Activated CD4-positive, alpha-beta T cell treated with anti-CD3 and anti-CD28 coated beads for 4 hours (primary cell): ENCODE results near the gene FOXP4.
"Not testable (repeated sequence)": the region's sequence is repeated elsewhere in the genome, so short reads cannot be mapped to it uniquely, and the experiment has no call there.

ENCODE experiments used
- DNase-seq, 2 donors: peaks; one replicate each; pipeline ENCODE4 v3.0.0-alpha.2; 2020

Gene FOXP4

DNA sequence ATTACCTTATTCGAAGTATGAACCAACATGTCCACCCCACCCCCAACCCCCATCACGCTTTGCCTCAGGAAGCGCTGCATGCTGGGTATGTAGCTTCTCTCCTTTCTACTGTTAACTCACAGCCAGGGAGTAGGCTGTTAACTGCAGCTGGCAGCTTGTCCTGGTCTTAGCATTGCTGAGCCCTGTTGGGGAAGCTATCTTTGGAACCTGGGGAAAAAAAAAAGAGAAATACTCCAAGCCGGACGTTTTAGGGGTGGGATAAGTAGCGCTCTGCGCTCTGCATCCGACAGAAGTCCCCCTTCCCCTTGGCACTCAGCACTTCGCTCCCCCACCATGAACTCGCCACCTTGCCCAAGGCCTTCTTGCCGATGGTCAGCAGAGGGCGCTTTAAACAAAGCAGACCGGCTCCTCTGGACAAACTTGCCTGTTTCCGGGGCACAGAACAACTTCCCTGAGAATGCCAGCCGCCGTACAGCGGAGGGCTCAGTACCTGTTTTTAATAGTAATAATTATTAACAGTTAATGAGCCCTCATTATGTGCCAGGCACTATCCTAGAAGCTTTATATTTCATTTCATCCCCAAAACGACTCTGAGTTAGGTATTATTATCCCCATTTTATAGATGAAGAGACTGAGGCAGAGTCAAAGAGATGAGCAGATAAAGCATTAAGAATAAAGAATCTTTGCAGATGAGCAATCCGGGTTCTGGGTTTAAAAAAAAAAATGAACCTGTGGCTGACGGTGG is 56.9 kb downstream of the FOXP4 start:
- DNase-seq: peak; percentile 66 to 73

DNA sequence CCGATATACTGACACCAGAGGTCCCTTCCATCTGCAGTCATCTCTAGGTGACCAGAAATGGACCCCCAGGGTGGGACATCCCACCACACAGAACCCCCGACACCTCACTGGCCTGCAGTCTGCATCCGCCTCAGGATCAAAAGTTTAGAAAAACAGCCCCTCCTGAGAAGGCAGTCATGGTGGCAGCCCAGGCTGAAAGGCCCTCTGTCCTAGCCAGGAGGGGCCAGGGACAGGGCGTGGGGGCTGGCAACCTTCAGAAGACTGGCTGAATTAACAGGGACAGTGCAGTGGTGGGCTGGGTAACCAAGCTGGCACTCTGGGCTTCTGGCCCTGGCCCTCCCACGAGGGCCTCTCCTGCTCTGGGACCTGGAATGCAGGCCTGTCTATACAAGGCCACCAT is 57.8 kb downstream of the FOXP4 start:
- DNase-seq: no peak

GRCh38 chr6:41605649-41606048 is 59.5 kb downstream of the FOXP4 start:
- DNase-seq: no peak

DNA sequence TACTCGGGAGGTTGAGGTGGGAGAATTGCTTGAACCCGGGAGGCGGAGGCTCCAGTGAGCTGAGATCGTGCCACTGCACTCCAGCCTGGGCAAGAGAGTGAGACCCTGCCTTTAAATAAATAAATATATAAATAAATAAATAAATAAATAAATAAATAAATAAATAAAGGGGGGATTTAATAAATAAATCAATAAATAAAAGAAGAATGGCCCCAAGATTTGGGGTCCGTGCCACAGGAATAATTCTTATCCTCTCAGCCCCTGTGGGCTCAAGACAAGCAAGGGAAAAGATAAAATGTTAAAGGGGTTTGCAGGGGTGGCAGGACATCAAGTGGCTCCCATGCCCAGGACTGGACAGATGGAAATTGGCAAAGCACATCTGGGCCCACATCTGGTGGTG is 60.9 kb downstream of the FOXP4 start:
- DNase-seq: no peak

DNA sequence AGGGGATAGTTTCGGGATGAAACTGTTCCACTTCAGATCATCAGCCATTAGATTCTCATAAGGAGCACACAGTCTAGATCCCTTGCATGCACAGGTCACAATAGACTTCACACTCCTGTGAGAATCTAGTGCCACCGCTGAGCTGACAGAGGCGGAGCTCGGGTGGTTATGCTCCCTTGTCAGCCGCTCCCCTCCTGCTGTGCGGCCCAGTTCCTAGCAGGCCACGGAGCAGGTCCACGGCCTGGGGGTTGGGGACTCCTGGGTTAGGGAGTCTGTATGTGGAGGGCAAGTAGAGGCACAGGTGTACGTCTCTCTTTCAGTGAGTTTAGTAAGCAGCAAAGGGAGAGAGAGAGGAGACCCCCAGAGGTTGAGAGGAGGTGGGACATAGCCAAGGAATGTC is 61.6 kb downstream of the FOXP4 start:
- DNase-seq: no peak

DNA sequence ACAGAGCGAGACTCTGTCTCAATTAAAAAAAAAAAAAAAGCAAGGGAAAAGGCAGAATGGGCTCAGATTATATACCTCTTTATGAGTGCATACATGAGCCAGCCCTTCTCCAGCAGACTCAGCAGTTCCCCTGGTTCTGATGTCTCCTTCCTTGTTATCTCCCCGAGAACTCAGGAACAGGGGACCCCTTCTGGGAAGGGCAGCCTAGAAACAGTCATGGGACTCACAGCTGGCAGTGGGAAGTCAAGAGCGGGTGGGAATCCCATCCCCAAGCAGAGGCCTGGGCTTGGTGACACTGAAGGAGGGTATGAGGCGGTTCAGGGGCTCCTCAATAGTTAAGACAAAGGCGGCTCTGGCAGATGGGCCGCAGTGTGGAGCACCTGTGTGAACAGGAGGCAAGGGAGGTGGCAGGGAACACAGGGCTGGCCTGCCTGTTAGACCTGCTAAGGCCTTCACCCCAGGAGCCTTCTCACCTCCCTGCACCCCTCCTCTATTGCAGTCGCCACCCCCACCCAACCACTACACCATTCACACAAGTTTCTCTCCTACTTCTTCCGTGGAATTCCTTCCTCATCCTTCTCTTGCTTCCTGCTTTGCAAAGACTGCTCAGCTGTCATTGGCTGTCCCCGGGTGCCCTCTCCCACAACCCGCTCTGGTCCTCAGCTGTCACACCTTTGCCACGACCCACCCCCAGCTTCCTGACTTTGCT is 62.4 kb downstream of the FOXP4 start:
- no peak for DNase-seq

- no peak for DNase-seq
Measured at GRCh38 chr6:41614715-41615114, 68.5 kb downstream of the FOXP4 start.

DNA sequence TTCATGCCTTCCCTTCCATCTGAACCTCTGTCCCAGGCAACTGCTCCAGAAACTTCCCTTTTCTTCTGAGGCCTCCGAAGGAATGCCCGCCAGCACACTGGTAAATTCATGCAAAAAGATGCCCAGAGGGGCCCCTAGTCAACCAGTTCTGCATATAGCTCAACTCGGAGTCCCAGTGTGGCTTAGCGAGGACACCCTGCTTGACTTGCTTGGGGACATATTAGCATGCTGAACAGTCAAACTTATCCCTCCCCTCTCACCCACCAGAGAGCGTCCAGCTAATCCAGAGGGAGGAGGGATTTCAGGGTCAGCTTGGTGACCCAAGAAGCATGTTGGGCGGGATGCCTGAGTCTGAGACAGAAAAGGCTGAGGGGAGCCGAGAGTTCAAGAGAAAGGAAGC is 69.1 kb downstream of the FOXP4 start:
- no peak for DNase-seq

GRCh38 chr6:41618598-41618997 is 72.4 kb downstream of the FOXP4 start:
- no peak for DNase-seq

GRCh38 chr6:41619193-41619592 is 73.0 kb downstream of the FOXP4 start:
- not testable (repeated sequence) for DNase-seq

DNA sequence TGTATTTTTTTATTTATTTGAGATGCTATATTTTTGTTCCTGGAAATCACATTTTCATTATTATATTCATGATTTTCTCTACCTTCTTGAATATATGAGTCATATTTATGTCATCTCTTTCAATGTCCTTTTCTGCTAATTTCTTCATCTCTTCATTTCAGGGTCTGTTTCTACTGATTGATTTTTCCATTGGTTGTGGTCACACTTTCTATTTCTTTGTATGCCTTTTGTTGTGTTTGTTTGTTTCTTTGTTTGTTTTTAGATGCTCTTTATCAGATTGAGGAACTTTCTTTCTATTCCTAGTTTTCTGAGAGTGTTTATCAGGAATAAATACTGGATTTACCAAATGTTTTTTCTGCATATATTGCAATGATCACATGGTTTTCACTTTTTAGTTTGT is 75.2 kb downstream of the FOXP4 start:
- DNase-seq: no peak

DNA sequence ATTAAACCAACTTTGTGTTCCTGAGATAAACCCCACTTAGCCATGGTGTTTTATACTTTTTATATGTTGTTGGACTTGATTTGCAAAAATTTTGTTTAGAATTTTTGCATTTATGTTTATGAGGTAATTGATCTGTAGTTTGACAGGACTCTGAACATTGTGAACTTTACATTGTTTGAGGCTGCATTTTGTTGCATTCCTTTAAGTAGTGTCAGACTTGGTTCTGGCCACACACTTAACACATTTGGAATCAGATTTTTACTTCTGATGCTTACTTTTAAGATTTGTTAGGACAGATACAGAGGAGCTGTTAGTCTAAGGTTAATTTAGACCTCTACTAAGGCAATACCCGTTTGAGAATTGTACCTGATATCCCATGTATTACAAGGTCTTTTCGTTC is 75.6 kb downstream of the FOXP4 start:
- DNase-seq: no peak

GRCh38 chr6:41622206-41622988 is 76.2 kb downstream of the FOXP4 start:
- no peak for DNase-seq

DNA sequence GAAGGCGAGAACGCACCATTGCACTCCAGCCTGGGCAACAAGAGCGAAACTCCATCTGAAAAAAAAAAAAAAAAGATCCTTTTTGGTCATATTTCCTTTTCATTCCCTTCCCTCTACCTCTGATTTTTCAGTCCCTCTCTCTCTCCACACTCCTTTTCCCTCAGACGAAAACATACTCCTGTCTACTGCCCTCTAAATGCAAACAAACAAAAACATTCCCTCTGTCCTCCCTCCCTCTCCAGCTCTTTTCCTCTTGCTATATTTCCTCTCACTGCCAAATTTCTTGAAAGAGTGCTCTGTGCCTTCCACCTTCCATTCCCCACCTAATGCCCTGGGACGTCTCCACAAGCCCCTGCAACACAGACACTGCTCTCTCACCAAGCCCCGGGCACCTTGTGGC is 77.1 kb downstream of the FOXP4 start:
- DNase-seq: no peak

GRCh38 chr6:41624621-41625380 is 78.6 kb downstream of the FOXP4 start:
- no peak for DNase-seq

DNA sequence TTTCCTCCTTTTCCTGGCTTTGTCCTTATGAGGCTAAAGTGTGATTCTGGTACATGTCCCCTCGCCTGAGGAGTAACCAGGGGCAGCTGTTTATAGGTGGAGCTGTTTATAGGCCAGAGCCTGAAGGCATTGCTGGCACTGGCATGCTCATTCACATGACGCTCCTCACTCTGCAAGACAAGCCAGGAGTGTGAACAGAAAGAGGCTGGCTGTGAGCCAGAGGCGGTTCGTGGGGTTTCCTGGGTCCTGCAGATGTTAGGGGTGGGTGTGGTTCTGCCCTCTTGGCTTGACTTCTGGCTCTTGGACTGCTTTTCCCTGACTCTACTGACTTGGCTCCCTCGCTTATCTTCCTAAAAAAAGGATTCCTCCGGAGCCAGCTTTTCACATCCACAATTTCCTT is 79.3 kb downstream of the FOXP4 start:
- DNase-seq: no peak

GRCh38 chr6:41626022-41626421 is 79.8 kb downstream of the FOXP4 start:
- DNase-seq: no peak

- DNase-seq: no peak
Measured at GRCh38 chr6:41626917-41627316, 80.7 kb downstream of the FOXP4 start.

- no peak for DNase-seq
Measured at GRCh38 chr6:41629128-41629527, 82.9 kb downstream of the FOXP4 start.

DNA sequence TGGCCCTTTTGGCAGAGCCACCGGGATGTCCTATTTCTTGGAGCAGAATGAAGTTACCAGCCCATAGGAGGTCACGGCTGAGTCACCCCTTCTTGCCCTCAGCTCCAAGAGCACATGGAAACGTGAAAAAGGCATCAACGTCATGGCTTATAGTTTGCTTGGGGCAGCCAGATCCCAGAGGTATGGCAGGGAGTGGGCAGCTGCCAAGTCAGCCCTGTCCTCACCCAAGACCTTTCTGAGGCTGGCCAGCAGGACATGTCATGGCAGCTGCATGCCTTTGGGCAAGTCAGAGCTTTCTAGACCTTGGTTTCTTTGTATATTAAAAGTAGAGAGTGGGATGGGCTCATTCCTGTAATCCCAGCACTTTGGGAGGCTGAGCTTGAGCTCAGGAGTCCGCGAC is 83.9 kb downstream of the FOXP4 start:
- DNase-seq: no peak

DNA sequence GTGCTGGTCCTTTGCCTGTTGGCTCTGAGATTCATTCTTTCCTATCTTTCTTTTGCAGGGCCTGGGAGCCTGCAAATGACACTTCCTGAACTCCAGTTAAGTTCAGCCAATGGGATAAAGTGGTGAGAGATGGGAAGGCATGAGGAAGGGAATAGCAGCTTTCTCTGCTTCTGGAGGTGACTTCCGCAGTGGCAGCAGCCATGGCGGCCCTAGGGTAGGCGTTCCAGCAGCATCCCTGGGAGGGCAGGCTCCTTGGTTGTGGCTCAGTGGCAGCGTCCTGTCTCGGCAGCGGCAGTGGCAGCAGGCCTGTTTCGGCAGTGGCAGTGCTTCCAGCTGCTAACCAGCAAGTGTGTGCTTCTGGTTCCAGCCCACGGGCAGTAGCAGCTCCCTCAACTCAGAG is 84.8 kb downstream of the FOXP4 start:
- no peak for DNase-seq

DNA sequence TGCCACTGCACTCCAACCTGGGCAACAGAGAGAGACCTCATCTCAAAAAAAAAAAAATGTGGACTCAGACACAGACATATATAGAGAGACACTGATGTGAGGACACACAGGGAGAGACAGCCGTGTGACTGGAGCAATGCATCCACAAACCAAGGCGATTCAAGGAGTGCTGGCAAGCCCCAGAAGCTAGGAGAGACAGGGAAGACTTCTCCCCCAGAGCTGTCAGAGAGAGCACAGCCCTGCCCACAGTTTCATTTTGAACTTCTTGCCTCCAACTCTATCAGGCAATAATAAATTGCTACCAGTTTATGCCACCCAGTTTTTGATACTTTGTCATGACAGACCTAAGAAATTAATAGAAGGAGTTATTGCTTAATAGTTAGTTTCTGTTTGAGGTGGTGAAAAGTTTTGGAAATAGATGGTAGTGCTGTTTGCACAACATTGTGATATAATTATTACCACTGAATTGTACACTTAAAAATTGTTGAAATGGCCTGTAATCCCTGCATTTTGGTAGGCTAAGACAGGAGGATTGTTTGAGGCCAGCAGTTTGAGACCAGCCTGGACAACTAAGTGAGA is 87.0 kb downstream of the FOXP4 start:
- no peak for DNase-seq

DNA sequence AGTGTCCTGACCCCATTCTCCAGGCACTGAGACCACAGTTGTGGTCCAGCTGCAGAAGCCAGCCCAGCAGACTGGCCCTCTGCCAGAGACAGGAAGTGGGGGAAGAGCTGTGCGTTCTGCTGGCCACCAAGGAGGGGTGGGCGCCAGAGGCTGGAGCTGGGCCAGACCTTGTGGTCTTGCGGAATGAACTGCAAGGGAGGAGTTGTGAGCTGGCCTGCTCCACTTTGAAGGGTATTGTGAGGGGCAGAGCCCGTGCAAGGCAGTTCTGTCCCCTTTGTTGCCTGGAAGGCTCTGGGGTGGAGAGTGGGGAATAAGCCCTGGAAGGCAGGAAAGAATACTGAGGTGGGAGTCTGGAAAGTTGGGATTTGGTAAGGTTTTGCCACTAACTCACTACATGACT is 88.5 kb downstream of the FOXP4 start:
- DNase-seq: no peak
